ENCODE results near the gene KCNQ1. TPM values are rescaled to one million over a fixed set of nuclear protein-coding genes. Genes with fewer than 3 reads are reported as not detected.

KCNQ1 gene
- total RNA-seq, 1 donor from 2014 or later: 8.5 TPM

DNA sequence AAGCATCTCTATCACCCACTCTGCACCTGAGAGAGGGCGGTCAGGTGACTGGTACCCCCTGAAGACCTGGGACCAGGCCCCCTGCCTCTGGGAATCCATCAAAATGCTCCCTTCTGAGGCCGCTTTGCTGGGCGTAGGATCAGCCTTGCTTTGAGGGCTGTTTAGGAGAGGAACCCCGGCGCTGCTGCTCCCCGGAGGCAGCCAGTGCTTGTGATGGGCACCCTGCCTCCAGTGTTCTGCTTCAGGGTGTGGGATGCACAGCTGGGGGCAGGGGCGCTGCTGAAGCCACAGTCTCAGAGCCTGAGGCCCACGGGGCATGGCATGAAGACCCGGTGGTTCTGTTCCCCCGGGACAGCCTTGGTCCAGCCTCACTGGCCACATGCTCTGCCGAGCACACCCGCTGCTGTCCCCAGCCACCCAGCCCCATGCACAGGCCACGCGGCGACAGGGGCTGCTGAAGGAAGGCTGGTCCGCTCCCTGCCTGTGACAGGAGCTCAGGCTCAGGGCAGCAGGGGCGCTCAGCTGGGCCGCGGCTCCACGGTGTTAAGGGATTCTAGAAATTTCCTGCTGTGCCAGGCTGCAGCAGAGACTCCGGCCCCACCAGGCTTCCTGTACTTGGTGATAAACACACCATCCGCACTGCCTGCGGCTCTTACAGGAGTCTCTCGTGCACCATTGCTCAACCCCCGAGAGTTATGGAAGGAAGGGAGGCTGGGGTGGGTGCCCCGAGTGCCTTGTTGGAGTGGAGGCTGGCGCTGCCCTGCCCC lies 91.0 kb downstream of the KCNQ1 start:
- peak in 1 of 2 experiments; percentile 18 for DNase-seq (ENCODE audit: low spot score in 2 of 2, unreplicated experiment in 2 of 2)
- H3K27ac Mint-ChIP-seq: no peak overlapping the region
- H3K4me3 Mint-ChIP-seq: no peak overlapping the region
- no peaks in the 10 kb centered on the region for H3K36me3 Mint-ChIP-seq
- H3K4me1 Mint-ChIP-seq: peaks cover 26% of the 10 kb centered on the region
- H3K9me3 Mint-ChIP-seq: no peaks in the 10 kb centered on the region
- TF ChIP-seq, protein P1, sequence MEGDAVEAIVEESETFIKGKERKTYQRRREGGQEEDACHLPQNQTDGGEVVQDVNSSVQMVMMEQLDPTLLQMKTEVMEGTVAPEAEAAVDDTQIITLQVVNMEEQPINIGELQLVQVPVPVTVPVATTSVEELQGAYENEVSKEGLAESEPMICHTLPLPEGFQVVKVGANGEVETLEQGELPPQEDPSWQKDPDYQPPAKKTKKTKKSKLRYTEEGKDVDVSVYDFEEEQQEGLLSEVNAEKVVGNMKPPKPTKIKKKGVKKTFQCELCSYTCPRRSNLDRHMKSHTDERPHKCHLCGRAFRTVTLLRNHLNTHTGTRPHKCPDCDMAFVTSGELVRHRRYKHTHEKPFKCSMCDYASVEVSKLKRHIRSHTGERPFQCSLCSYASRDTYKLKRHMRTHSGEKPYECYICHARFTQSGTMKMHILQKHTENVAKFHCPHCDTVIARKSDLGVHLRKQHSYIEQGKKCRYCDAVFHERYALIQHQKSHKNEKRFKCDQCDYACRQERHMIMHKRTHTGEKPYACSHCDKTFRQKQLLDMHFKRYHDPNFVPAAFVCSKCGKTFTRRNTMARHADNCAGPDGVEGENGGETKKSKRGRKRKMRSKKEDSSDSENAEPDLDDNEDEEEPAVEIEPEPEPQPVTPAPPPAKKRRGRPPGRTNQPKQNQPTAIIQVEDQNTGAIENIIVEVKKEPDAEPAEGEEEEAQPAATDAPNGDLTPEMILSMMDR (IDR thresholded peaks at IDR 0.05; ENCODE audit: unreplicated experiment): no peak
- H3K27me3 Mint-ChIP-seq (ENCODE audit: low read depth): peaks cover 4% of the 10 kb centered on the region

DNA sequence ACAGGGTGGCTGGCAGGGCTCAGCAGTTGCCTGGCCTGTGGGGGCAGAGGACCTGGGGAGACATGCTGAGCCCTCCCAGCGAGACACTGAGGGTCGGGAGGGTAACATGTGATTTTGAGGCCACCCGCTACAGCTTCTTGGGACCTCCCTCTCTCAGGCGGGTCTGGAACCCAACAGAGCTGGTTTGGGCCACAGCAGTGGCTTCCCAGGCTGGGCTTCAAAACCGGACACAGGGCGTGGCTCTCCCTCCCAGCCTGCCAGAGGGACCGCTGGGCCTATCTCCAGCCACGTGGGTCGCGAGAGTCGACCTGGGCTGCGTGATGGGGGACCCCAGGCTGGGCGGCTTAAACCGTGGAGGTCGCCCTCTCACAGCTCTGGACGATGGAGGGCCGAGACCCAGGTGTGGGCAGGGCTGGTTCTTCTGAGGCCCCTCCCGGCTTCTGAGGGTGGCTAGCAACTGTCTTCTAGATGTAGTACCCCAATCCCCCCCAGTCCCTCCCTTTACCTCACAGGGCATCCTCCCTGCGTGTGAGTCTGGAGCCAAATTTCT lies 91.7 kb downstream of the KCNQ1 start:
- Mint-ChIP-seq H3K27me3 (ENCODE audit: low read depth) (peaks cover 5% of the 10 kb centered on the region), H3K4me3 (no peak overlapping the region), H3K9me3 (no peaks in the 10 kb centered on the region), H3K36me3 (no peaks in the 10 kb centered on the region), H3K4me1 (peaks cover 26% of the 10 kb centered on the region), H3K27ac (no peak overlapping the region)
- DNase-seq (ENCODE audit: low spot score in 2 of 2, unreplicated experiment in 2 of 2): peak in 1 of 2 experiments; percentile 11
- TF ChIP-seq, protein P1 (IDR thresholded peaks at IDR 0.05; ENCODE audit: unreplicated experiment): no peak

DNA sequence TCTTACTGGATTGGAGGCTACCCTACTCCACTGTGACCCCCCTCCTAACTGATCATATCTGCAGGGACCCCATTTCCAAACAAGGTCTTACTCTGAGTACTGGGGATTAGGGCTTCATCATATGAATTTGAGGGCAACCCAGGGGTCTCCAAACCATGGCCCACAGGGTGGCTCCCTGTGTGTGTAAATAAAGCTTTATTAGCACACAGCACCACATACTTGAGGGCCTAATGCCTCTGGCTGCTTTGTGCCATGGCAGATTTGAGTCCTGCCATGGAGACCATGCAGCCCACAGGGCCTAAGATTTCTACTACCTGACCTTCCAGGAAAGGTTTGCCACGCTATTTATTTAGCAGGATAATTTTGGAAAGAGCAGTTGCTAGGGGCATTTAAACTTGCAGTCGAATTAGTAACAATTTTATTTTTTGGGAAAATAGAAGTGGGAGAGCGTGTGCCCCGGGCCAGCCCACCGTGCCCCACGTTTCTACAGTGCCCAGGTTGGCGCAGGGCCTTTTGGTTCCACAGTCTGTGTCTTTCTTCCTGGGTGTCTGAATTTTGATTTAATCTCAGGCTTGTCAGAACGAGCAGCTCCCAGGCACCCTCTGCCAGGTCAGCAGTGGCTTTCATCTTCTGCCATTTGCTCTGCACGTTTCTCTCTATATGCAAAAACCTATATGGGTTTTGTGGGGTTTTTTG lies 92.3 kb downstream of the KCNQ1 start:
- Mint-ChIP-seq H3K4me1 (peaks cover 26% of the 10 kb centered on the region), H3K36me3 (no peaks in the 10 kb centered on the region), H3K9me3 (no peaks in the 10 kb centered on the region), H3K27ac (no peak overlapping the region), H3K27me3 (ENCODE audit: low read depth) (peaks cover 5% of the 10 kb centered on the region), H3K4me3 (no peak overlapping the region)
- no peak for DNase-seq (ENCODE audit: low spot score in 2 of 2, unreplicated experiment in 2 of 2)
- TF ChIP-seq, protein P1 (IDR thresholded peaks at IDR 0.05; ENCODE audit: unreplicated experiment): no peak

DNA sequence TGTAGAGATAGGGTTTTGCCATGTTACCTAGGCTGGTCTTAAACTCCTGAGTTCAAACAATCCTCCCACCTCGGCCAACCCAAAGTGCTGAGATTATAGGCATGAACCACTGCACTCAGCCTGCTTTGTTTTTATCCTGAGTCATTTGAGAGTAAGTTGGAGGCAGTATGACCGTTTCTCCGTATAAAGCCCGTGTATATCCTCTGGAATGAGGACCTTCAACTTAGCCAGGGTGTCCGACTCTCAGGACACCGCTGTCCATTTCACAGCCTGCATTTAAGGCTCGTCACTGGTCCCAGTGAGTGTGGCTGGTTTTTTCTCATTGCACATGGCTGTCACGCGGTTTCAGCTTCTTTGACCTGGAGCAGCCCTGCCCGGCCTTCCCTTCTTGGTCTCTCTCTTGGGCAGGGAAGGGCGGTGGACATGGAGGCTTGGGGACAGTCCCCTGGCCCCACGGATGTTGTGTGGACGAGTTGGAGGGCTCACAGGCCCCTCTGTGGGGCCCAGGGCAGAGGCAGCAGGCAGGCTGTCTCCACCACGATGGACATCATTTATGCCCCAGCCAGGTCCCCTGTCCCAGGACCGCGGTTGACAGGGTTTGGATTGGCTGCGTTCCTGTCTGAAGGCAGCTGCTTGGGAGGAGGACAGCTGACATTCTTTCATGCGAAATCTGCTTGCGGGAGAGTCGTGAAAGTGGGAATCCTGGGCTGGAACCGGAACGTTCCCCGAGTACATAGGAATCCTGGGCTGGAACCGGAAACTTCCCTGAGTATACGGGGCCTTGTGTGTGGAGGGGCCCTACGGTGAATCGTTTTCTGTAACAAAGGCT lies 93.3 kb downstream of the KCNQ1 start:
- TF ChIP-seq, protein P1 (IDR thresholded peaks at IDR 0.05; ENCODE audit: unreplicated experiment): no peak
- H3K36me3 Mint-ChIP-seq: no peaks in the 10 kb centered on the region
- DNase-seq (ENCODE audit: low spot score in 2 of 2, unreplicated experiment in 2 of 2): peak in 1 of 2 experiments; percentile 15
- peaks cover 9% of the 10 kb centered on the region for H3K27me3 Mint-ChIP-seq (ENCODE audit: low read depth)
- peak overlapping the region; percentile 84 for H3K27ac Mint-ChIP-seq
- H3K9me3 Mint-ChIP-seq: no peaks in the 10 kb centered on the region
- peaks cover 19% of the 10 kb centered on the region for H3K4me1 Mint-ChIP-seq
- no peak overlapping the region for H3K4me3 Mint-ChIP-seq

DNA sequence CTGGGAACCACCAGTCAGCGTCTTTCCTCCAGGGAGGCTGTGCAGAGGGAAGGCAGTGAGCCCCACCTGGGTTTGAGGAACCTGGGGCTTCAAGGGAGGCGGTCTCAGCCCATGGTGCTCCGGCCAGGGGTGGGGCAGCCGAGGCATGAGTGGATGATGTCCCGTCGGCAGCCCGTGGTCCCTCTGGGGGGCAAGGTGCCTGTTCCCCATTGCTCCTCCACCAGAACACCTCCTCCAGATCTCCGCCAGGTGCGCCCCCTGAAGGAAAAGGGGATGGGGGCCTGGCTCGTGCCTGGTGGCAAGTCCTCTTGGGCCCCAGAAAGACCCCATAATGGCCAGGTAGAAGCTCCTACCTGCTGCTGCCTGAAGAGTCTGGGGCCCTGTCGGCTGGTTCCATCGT lies 94.1 kb downstream of the KCNQ1 start:
- Mint-ChIP-seq H3K4me1 (peaks cover 13% of the 10 kb centered on the region), H3K9me3 (no peaks in the 10 kb centered on the region), H3K27me3 (ENCODE audit: low read depth) (peaks cover 9% of the 10 kb centered on the region), H3K4me3 (no peak overlapping the region), H3K27ac (no peak overlapping the region), H3K36me3 (no peaks in the 10 kb centered on the region)
- DNase-seq (ENCODE audit: low spot score in 2 of 2, unreplicated experiment in 2 of 2): no peak
- TF ChIP-seq, protein P1 (IDR thresholded peaks at IDR 0.05; ENCODE audit: unreplicated experiment): no peak
